ENCODE measurements around the gene STX8. TPM values are rescaled to one million over a fixed set of nuclear protein-coding genes. Genes with fewer than 3 reads are reported as not detected.

Gene STX8
- total RNA-seq, 1 donor from 2014 or later, result 61.6 TPM

DNA sequence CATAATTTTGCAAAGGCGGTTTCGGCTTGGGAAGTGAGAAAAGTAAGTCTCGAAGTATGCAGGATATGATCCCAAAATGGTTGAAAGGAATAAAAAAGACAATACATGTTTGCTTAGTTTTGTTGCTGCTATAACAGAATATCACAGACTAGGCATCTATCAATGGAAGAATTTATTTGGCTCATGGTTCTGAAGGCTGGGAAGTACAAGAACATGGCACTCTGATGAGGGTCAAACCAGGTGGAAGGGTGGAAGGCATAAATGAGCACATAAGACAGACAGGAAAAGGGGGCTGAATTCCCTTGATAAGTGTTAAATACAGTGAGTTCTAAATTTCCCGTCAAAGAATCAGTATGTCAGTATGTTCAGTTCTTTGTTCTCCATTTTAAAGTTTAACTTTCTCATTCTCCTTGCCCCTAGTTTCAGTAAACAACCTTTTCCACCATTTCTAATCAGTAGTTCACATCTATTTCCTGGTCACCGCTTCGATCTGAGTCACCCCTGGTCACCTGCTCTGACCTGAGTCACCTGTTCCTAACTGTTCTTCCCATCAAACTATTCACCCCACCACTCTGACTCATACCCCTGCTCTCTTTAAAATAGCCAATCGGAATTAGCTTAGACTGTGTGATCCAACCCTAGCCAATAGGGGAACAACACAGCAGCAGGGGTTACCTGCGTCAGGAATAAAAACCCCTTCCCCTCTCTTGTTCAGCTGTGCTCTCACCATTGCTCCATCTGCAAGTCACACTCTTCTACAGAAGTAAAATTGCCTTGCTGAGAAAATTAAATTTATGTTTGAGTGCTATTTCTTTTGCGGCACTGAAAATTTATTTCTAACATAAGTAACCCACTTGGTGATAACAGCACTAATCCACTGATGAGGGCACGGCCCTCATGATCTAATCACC, 240.8 kb downstream of the STX8 start:
- TF ChIP-seq, protein P1, sequence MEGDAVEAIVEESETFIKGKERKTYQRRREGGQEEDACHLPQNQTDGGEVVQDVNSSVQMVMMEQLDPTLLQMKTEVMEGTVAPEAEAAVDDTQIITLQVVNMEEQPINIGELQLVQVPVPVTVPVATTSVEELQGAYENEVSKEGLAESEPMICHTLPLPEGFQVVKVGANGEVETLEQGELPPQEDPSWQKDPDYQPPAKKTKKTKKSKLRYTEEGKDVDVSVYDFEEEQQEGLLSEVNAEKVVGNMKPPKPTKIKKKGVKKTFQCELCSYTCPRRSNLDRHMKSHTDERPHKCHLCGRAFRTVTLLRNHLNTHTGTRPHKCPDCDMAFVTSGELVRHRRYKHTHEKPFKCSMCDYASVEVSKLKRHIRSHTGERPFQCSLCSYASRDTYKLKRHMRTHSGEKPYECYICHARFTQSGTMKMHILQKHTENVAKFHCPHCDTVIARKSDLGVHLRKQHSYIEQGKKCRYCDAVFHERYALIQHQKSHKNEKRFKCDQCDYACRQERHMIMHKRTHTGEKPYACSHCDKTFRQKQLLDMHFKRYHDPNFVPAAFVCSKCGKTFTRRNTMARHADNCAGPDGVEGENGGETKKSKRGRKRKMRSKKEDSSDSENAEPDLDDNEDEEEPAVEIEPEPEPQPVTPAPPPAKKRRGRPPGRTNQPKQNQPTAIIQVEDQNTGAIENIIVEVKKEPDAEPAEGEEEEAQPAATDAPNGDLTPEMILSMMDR (IDR thresholded peaks at IDR 0.05), result no peak
- no peak overlapping the region for H3K27ac Mint-ChIP-seq (ENCODE audit: unreplicated experiment)
- H3K4me3 Mint-ChIP-seq (ENCODE audit: unreplicated experiment), result no peak overlapping the region
- H3K9me3 Mint-ChIP-seq (ENCODE audit: unreplicated experiment), result peaks cover 13% of the 10 kb centered on the region
- H3K4me1 Mint-ChIP-seq (ENCODE audit: unreplicated experiment), result peaks cover 8% of the 10 kb centered on the region
- H3K27me3 Mint-ChIP-seq (ENCODE audit: unreplicated experiment), result no peaks in the 10 kb centered on the region
- H3K36me3 Mint-ChIP-seq (ENCODE audit: unreplicated experiment), result peaks cover 8% of the 10 kb centered on the region
- no peak for DNase-seq (ENCODE audit: extremely low spot score, unreplicated experiment)

DNA sequence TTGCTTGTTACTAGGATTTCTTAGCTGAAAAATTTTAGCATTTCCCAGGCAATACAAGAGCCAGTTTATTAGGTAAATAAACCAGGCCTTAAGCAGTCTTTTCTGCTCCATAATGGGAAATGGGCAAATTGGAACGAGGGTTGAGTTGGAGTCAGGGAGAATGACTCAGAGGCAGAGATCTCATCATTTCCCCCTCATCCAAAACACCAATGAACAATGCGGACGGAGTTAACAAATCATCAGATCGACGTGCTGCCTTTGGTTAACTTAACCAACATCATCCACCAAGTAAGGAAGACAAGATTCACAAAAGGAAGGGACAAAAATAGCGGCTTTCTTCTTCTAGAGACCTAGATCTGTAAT, 243.5 kb downstream of the STX8 start:
- Mint-ChIP-seq H3K27me3 (ENCODE audit: unreplicated experiment) (no peaks in the 10 kb centered on the region), H3K4me3 (ENCODE audit: unreplicated experiment) (no peak overlapping the region), H3K9me3 (ENCODE audit: unreplicated experiment) (peaks cover 13% of the 10 kb centered on the region), H3K36me3 (ENCODE audit: unreplicated experiment) (peaks cover 8% of the 10 kb centered on the region), H3K4me1 (ENCODE audit: unreplicated experiment) (peaks cover 8% of the 10 kb centered on the region), H3K27ac (ENCODE audit: unreplicated experiment) (no peak overlapping the region)
- TF ChIP-seq, protein P1 (IDR thresholded peaks at IDR 0.05), result no peak
- no peak for DNase-seq (ENCODE audit: extremely low spot score, unreplicated experiment)

DNA sequence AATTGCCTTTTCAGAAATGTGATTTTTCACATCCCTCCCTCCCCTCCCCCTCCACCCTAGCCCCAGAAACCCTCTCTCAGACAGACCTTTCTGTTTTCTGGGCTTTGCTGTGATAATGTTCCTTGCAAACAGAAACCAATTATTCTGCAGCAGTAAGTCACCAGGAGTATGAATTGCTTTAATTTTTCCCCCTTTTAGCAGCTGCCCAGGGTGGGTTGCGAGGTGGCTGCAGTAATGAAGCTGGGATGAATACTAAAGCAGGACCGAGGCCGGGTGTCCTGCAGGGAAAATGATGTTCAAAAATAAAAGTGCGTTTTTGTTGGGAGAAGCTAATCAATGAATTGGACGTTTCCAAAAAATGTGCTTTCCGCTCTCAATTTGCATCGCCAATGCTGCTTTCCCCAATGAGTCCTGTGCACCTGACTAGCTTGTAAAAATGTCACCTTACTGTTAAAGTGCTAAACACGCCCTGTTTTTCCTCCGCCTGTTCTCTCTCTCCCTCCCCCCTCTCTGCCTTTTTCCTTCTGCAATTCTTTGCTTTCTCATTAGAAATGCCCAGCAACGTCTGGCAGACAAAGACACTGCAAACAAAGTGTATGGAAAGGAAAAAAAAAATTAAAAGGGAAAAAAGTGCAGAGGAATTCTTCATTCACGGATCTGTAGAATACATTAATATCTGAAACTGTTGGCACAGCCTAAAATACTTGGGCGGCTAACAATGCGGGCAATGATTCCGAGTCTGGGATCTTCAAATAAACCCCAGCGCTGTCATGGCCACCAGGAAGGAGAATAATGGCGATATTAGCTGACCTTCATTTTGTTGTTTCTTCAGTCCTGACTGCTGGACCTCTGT, 244.1 kb downstream of the STX8 start:
- peaks cover 8% of the 10 kb centered on the region for H3K36me3 Mint-ChIP-seq (ENCODE audit: unreplicated experiment)
- H3K4me3 Mint-ChIP-seq (ENCODE audit: unreplicated experiment), result no peak overlapping the region
- DNase-seq (ENCODE audit: extremely low spot score, unreplicated experiment), result no peak
- no peaks in the 10 kb centered on the region for H3K27me3 Mint-ChIP-seq (ENCODE audit: unreplicated experiment)
- H3K9me3 Mint-ChIP-seq (ENCODE audit: unreplicated experiment), result peaks cover 13% of the 10 kb centered on the region
- H3K4me1 Mint-ChIP-seq (ENCODE audit: unreplicated experiment), result peaks cover 8% of the 10 kb centered on the region
- TF ChIP-seq, protein P1 (IDR thresholded peaks at IDR 0.05), result no peak
- no peak overlapping the region for H3K27ac Mint-ChIP-seq (ENCODE audit: unreplicated experiment)

DNA sequence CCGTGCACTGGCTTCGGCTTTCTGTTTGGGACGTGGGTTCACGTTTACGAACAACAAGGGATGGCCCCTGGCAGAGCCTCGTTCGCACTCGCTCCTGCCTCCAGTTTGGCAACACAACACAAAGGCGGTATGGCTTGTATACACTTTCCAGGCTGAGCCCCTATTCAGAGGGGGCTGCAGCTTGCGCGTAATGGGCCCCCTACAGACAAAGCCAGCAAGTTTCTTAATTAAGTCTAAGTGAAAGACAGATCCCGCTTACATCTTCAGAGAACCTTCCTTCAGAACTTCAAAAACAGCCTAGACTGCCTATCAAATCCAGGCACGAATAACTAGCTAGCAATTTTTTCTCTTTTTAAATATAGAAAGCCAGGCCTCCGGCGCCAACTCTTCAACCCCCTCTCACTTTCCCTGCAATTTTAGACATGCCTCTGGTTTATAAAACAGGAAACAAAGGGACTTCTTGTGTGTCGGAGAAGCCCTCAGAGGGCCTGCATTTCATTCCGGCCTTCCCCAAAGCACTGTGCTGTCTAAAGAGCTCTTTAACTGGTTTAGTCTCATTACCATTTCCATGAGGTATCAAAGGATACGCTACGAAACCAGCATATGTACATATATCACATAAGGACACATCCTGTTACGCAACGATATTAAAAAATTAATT, 244.9 kb downstream of the STX8 start:
- H3K36me3 Mint-ChIP-seq (ENCODE audit: unreplicated experiment), result peaks cover 8% of the 10 kb centered on the region
- H3K4me1 Mint-ChIP-seq (ENCODE audit: unreplicated experiment), result peaks cover 8% of the 10 kb centered on the region
- peaks cover 13% of the 10 kb centered on the region for H3K9me3 Mint-ChIP-seq (ENCODE audit: unreplicated experiment)
- H3K4me3 Mint-ChIP-seq (ENCODE audit: unreplicated experiment), result no peak overlapping the region
- H3K27me3 Mint-ChIP-seq (ENCODE audit: unreplicated experiment), result no peaks in the 10 kb centered on the region
- TF ChIP-seq, protein P1 (IDR thresholded peaks at IDR 0.05), result no peak
- DNase-seq (ENCODE audit: extremely low spot score, unreplicated experiment), result no peak
- H3K27ac Mint-ChIP-seq (ENCODE audit: unreplicated experiment), result no peak overlapping the region
